AG09309 (cell line): ENCODE results near the gene CDO1.

Source experiments
- DNase-seq: peaks from one replicate; pipeline ENCODE4 v3.0.0-alpha.2; 2010; ENCODE audit warnings: low read depth
- H3K4me3 ChIP-seq: 2 replicates; pipeline ENCODE4 v1.5.1; 2011; ENCODE audit warnings: mild to moderate bottlenecking, low read depth, low read length, moderate library complexity; ENCODE audit not compliant: control insufficient read depth
- TF ChIP-seq, protein P1 (sequence below): IDR thresholded peaks from 2 replicates; pipeline ENCODE4 v1.5.1; 2011; ENCODE audit warnings: mild to moderate bottlenecking, low read depth, low read length, inconsistent platforms; ENCODE audit not compliant: insufficient read depth, control insufficient read depth; ENCODE audit errors: missing control alignments

The CDO1 gene

DNA sequence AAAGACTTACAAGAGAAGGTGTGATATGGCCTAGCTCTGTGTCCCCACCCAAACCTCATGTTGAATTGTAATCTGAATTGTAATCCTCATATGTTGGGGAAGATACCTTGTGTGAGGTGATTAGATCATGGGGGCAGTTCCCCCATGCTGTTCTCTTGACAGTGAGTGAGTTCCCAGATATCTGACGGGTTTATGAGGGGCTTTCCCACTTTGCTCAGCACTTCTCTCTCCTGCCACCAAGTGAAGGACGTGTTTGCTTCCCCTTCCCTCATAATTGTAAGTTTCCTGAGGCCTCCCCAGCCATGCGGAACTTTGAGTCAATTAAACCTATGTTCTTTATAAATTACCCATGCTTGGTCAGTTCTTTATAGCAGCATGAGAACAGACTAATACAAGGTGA lies 49.0 kb downstream of the CDO1 start:
- no peak overlapping the region for H3K4me3 ChIP-seq
- TF ChIP-seq, protein P1, sequence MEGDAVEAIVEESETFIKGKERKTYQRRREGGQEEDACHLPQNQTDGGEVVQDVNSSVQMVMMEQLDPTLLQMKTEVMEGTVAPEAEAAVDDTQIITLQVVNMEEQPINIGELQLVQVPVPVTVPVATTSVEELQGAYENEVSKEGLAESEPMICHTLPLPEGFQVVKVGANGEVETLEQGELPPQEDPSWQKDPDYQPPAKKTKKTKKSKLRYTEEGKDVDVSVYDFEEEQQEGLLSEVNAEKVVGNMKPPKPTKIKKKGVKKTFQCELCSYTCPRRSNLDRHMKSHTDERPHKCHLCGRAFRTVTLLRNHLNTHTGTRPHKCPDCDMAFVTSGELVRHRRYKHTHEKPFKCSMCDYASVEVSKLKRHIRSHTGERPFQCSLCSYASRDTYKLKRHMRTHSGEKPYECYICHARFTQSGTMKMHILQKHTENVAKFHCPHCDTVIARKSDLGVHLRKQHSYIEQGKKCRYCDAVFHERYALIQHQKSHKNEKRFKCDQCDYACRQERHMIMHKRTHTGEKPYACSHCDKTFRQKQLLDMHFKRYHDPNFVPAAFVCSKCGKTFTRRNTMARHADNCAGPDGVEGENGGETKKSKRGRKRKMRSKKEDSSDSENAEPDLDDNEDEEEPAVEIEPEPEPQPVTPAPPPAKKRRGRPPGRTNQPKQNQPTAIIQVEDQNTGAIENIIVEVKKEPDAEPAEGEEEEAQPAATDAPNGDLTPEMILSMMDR: no peak
- DNase-seq: no peak

DNA sequence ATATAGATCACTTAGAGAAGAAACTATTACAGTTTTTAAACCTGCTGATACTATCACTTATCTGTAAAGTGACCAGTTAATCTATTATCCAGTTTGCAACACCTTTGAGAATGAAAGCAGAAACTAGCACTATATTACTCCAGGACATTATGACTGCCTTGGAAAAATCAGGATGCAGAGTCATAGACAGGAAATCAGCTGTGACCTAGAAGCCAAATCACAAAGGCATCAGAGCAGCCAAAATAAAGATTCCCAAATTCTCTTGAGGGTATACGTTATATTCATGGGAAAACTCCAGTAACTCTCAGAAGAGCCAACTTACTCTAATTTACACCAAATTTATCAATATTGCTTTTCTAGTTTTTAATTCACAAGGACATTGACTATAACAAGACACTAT lies 49.9 kb downstream of the CDO1 start:
- no peak overlapping the region for H3K4me3 ChIP-seq
- TF ChIP-seq, protein P1: no peak
- DNase-seq: no peak

DNA sequence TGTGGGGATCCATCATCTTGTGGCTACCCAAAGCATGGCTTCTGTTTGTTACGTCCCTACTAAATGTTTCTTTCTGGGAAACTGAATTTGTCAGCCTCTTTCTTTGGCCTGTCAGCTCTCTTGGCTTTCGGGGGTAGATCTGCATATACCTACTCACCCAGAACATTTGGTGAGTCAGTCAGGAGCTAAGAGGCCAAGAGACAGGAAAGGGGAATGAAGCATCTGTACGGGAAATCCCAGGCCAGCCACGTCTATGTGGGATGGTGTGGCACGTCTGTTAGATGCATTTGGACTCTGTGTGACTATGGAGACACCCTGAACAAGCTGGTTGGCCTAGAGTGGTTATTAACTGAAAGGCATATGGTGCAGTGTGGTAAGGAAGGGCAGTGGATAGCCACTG lies 58.1 kb downstream of the CDO1 start:
- no peak for DNase-seq
- H3K4me3 ChIP-seq: no peak overlapping the region
- TF ChIP-seq, protein P1: no peak

DNA sequence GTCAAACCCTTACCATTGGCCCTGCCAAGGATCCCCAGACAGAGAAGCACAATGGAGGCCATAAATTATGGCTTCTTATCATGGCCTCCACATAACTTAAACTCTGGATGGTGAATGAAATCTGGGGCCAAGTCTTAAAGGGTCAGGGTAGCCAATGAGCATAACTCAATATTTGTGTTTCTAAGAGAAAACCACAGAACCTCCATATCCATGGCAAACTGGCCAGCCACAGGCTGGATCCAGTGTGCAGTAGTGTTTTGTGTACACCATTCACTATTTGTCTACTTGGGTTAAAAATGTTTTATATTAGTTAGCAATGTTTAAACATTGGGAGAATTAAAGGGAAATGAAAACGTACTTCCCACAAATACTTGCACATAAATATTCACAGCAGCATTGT lies 60.8 kb downstream of the CDO1 start:
- H3K4me3 ChIP-seq: no peak overlapping the region
- no peak for DNase-seq
- TF ChIP-seq, protein P1: no peak
